ENCODE data around the gene CENPQ.
"Not testable (repeated sequence)": the region's sequence is repeated elsewhere in the genome, so short reads cannot be mapped to it uniquely, and the experiment has no call there.

The CENPQ gene

DNA sequence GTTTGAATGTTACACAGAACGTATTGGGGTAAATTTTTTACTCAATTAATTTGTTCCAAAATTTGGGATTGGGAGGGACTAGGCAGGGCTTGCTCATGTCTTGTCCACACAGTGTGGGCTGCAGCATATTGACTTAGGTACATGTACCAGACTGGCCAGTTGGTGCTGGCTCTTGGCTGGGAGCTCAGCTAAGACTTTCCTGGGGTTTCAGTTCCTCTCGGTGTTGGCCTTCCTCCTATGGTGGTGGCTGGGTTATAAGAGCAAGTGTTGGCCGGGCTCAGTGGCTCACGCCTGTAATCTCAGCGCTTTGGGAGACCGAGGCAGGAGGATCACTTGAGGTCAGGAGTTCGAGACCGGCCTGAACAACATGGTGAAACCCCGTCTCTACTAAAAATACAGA lies 4.9 kb downstream of the CENPQ start:
- no peak for DNase-seq (ENCODE audit: extremely low read depth, low read depth)
- H3K4me3 ChIP-seq (replicated peaks; ENCODE audit: low read depth, low read length) = no peak overlapping the region
- TF ChIP-seq, protein P1, sequence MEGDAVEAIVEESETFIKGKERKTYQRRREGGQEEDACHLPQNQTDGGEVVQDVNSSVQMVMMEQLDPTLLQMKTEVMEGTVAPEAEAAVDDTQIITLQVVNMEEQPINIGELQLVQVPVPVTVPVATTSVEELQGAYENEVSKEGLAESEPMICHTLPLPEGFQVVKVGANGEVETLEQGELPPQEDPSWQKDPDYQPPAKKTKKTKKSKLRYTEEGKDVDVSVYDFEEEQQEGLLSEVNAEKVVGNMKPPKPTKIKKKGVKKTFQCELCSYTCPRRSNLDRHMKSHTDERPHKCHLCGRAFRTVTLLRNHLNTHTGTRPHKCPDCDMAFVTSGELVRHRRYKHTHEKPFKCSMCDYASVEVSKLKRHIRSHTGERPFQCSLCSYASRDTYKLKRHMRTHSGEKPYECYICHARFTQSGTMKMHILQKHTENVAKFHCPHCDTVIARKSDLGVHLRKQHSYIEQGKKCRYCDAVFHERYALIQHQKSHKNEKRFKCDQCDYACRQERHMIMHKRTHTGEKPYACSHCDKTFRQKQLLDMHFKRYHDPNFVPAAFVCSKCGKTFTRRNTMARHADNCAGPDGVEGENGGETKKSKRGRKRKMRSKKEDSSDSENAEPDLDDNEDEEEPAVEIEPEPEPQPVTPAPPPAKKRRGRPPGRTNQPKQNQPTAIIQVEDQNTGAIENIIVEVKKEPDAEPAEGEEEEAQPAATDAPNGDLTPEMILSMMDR (IDR thresholded peaks at IDR 0.05; ENCODE audit: low read depth, low read length, missing control alignments) = no peak

DNA sequence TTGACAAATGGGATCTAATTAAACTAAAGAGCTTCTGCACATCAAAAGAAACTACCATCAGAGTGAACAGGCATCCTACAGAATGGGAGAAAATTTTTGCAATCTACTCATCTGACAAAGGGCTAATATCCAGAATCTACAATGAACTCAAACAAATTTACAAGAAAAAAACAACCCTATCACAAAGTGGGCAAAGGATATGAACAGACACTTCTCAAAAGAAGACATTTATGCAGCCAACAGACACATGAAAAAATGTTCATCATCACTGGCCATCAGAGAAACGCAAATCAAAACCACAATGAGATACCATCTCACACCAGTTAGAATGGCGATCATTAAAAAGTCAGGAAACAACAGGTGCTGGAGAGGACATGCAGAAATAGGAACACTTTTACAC lies 13.4 kb downstream of the CENPQ start:
- not testable (repeated sequence) for DNase-seq (ENCODE audit: extremely low read depth, low read depth); H3K4me3 ChIP-seq (replicated peaks; ENCODE audit: low read depth, low read length)

DNA sequence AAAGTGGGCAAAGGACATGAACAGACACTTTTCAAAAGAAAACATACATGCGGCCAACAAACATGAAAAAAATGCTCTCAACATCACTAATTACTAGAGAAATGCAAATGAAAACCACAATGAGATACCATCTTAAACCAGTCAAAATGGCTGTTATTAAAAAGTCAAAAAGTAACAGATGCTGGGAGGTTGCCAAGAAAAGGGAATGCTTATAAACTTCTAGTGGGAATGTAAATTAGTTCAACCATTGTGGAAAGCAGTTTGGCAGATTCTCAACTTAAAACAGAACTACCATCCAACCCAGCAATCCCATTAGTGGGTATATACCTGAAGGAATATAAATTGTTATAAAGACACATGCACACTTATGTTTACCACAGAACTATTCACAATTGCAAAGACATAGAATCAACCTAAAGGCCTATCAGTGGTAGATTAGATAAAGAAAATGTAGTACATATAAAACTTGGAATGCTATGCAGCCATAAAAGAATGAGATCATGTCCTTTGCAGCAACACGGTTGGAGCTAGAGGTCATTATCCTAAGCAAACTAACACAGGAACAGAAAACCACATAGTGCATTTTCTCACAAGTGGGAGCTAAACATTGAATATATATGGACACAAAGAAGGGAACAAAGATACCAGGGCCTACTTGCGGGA lies 16.3 kb downstream of the CENPQ start:
- DNase-seq (ENCODE audit: extremely low read depth, low read depth) = no peak
- TF ChIP-seq, protein P1 (IDR thresholded peaks at IDR 0.05; ENCODE audit: low read depth, low read length, missing control alignments) = no peak

DNA sequence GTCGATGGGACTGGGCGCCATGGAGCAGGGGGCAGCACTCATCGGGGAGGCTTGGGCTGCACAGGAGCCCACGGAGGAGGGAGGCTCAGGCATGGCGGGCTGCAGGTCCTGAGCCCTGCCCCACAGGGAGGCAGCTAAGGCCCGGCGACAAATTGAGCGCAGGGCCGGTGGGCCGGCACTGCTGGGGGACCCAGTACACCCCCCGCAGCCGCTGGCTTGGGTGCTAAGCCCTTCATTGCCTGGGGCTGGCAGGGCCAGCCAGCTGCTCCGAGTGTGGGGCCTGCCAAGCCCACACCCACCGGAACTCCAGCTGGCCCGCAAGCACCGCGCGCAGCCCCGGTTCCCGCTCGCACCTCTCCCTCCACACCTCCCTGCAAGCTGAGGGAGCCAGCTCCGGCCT lies 18.7 kb downstream of the CENPQ start:
- H3K4me3 ChIP-seq (replicated peaks; ENCODE audit: low read depth, low read length); DNase-seq (ENCODE audit: extremely low read depth, low read depth): not testable (repeated sequence)

More for the DNA sequence above, 16.3 kb downstream of the CENPQ start:
- H3K4me3 ChIP-seq (replicated peaks; ENCODE audit: low read depth, low read length) = no peak overlapping the region

DNA sequence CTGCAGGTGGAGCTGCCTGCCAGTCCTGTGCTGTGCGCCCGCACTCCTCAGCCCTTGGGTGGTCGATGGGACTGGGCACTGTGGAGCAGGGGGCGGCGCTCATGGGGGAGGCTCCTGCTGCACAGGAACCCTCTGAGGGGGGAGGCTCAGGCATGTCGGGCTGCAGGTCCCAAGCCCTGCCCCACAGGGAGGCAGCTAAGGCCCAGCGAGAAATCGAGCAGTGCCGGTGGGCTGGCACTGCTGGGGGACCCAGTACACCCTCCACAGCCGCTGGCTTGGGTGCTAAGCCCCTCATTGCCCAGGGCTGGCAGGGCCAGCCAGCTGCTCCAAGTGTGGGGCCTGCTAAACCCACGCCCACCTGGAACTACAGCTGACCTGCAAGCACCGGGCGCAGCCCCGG lies 20.2 kb downstream of the CENPQ start:
- DNase-seq (ENCODE audit: extremely low read depth, low read depth); H3K4me3 ChIP-seq (replicated peaks; ENCODE audit: low read depth, low read length): not testable (repeated sequence)

DNA sequence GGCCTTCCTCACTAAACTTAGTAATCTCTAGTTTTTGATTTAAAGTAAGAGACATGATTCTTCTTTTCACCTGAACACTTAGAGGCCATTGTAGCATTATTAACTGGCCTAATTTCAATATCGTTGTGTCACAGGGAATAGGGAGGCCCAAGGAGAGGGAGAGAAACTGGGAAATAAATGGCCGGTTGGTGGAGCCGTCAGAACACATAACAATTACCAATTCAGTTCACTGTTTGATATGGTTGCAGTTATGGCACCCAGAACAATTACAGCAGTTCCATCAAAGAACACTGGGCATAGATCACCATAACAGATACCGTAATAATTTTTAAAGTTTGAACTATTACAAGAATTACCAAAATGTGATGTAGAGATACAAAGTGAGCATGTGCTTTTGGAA lies 27.5 kb downstream of the CENPQ start:
- TF ChIP-seq, protein P1 (IDR thresholded peaks at IDR 0.05; ENCODE audit: low read depth, low read length, missing control alignments) = no peak

DNA sequence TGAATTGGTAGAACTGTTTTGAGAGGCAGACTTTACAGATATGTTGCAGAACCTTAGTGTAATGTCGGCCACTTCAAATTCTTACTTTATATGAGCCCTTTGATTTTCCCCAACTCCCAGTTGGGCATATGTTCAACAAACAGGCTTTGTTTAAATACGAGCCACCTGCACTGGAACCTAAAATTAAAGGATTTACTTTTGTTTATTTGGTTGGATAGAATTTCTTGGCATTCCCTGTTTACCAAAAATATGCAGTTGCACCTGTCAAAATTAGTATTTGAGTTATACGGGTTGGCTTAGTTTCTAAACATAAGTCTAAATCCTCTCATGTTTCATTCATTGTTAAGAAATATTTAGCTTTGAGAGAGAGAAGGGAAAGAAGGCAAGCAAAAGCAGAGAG lies 34.1 kb downstream of the CENPQ start:
- DNase-seq (ENCODE audit: extremely low read depth, low read depth) = no peak
- TF ChIP-seq, protein P1 (IDR thresholded peaks at IDR 0.05; ENCODE audit: low read depth, low read length, missing control alignments) = no peak
- H3K4me3 ChIP-seq (replicated peaks; ENCODE audit: low read depth, low read length) = no peak overlapping the region

More for the DNA sequence above, 27.5 kb downstream of the CENPQ start:
- DNase-seq (ENCODE audit: extremely low read depth, low read depth) = no peak
- H3K4me3 ChIP-seq (replicated peaks; ENCODE audit: low read depth, low read length) = no peak overlapping the region

DNA sequence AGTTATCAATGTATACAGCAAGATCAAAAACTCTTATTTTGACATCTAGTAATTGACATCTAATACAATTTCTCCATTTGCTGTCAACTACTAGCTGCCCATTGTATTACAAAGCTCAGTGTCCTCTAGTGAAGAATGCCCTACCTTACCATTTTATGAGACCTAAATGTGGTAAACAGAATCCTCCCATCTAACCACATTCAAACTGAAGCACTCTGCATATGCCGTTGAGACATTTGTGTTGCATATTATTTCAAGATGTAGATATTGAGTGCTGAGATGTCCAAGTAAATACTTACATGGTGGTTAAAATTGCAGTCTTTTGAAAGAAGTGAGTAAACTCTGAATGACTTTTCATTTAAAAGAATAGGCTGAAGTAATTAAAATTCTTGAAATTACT lies 36.0 kb downstream of the CENPQ start:
- DNase-seq (ENCODE audit: extremely low read depth, low read depth) = no peak
- TF ChIP-seq, protein P1 (IDR thresholded peaks at IDR 0.05; ENCODE audit: low read depth, low read length, missing control alignments) = no peak
- no peak overlapping the region for H3K4me3 ChIP-seq (replicated peaks; ENCODE audit: low read depth, low read length)
